Kidney (tissue), 14 donors: ENCODE data around the gene HOPX. TPM values are rescaled to one million over a fixed set of nuclear protein-coding genes. Genes with fewer than 3 reads are reported as not detected.

Experiments
- DNase-seq, 5 donors: peaks; one replicate each; pipeline ENCODE4 v3.0.0-alpha.2; 2013 to 2020
- FAIRE-seq: peaks from 2 replicates; lab custom pipeline; 2012; peaks lifted over from hg19 to GRCh38; lab: Jason Lieb, UNC
- H3K27ac ChIP-seq, 2 donors: one replicate each; pipeline ENCODE4 v1.7.0; 2013; ENCODE audit warnings: low read depth in 2 of 2, low read length in 2 of 2, inconsistent platforms in 1 of 2
- H3K27me3 ChIP-seq: one replicate; pipeline ENCODE4 v1.7.1; 2013; ENCODE audit warnings: low read length, inconsistent platforms; ENCODE audit not compliant: control insufficient read depth, insufficient read depth
- H3K36me3 ChIP-seq, 3 donors: one replicate each; pipeline versions ENCODE4 v1.7.0 to v1.7.1; 2013; ENCODE audit warnings: low read length in 3 of 3, control low read depth in 1 of 3, inconsistent platforms in 1 of 3; ENCODE audit not compliant: insufficient read depth in 3 of 3, control insufficient read depth in 2 of 3
- H3K4me1 ChIP-seq, 3 donors: one replicate each; pipeline versions ENCODE4 v1.7.0 to v1.7.1; 2013; ENCODE audit warnings: low read length in 3 of 3, inconsistent platforms in 1 of 3, low read depth in 1 of 3; ENCODE audit not compliant: control insufficient read depth in 2 of 3, insufficient read depth in 2 of 3
- H3K4me3 ChIP-seq, 3 donors: one replicate each; pipeline versions ENCODE4 v1.7.0 to v1.8.1; 2013; ENCODE audit warnings: low read length in 3 of 3, control low read depth in 1 of 3, inconsistent platforms in 1 of 3
- H3K9ac ChIP-seq, 3 donors: one replicate each; pipeline versions ENCODE4 v1.7.0 to v1.7.1; 2013; ENCODE audit warnings: low read length in 3 of 3, control low read depth in 1 of 3, inconsistent platforms in 1 of 3
- H3K9me3 ChIP-seq, 3 donors: one replicate each; pipeline versions ENCODE4 v1.7.0 to v1.7.1; 2013; ENCODE audit warnings: low read length in 3 of 3, control low read depth in 1 of 3, inconsistent platforms in 1 of 3; ENCODE audit not compliant: control insufficient read depth in 2 of 3, insufficient read depth in 1 of 3
- CTCF ChIP-seq: IDR thresholded peaks from 3 replicates; pipeline ENCODE4 v1.5.1; 2012; ENCODE audit warnings: mild to moderate bottlenecking, moderate library complexity, borderline replicate concordance; ENCODE audit not compliant: insufficient read depth; ENCODE audit errors: extremely low read depth
- intact Hi-C: fragments of 100-400 bp; cut with DNase I; formaldehyde crosslinking; loops from one replicate; pipeline ENCODE4 v1.11.1; 2022
- polyA plus RNA-seq: library from polyadenylated mRNA; stranded (reverse); fragments of 350-450 nt; fragmentation: Illumina TruSeq; extraction: RNeasy Lipid Tissue Mini Kit (QIAGEN cat#74804); gene quantifications from one replicate; pipeline ENCODE4 v1.2.3, GENCODE V29; 2014; ENCODE audit warnings: low read depth, low replicate concordance; ENCODE audit not compliant: insufficient read depth
- total RNA-seq: library from RNA; stranded (reverse); fragmentation: NEBNext Ultra II Directional; extraction: Animal tissue kit (Norgen Biotek cat#: 25700); gene quantifications from one replicate; pipeline ENCODE4 v1.2.1, GENCODE V29; 2021
- donor health status: control.
- donor health status: control.
- donor health status: control.
- donor health status: control.
- donor health status: control.
- donor health status: DM: yes; HTN: yes; CAD: no.
- donor health status: Normal renal cell carcinoma (clear cell type).

The HOPX gene
- total and polyA plus RNA-seq, 2 donors from 2014 or later = 8.9 to 17.6 TPM

- Histone ChIP-seq H3K27ac (no peak overlapping the region), H3K9ac (no peak overlapping the region), H3K27me3 (no peaks in the 10 kb centered on the region), H3K4me3 (no peak overlapping the region), H3K36me3 (no peaks in the 10 kb centered on the region), H3K9me3 (peaks cover 0 to 4% (median 3%) of the 10 kb centered on the region in 3 donors), H3K4me1 (no peaks in the 10 kb centered on the region)
- FAIRE-seq = no peak
- DNase-seq = no peak
- intact Hi-C loops = no loop called here
- TF ChIP-seq CTCF = no peak
These were observed 54.7 kb downstream of the HOPX start for GRCh38 chr4:56626420-56626819.

- Histone ChIP-seq H3K9me3 (peaks cover 0 to 7% (median 0%) of the 10 kb centered on the region in 3 donors), H3K4me3 (no peak overlapping the region), H3K36me3 (no peaks in the 10 kb centered on the region), H3K27ac (no peak overlapping the region), H3K27me3 (no peaks in the 10 kb centered on the region), H3K9ac (no peak overlapping the region), H3K4me1 (no peaks in the 10 kb centered on the region)
- intact Hi-C loops = no loop called here
- DNase-seq (peak in 2 of 5 donors; percentile 52 to 69), FAIRE-seq (no peak)
- TF ChIP-seq CTCF = no peak
These were observed 58.9 kb downstream of the HOPX start for GRCh38 chr4:56622176-56622575.

GRCh38 chr4:56619816-56620215 is 61.3 kb downstream of the HOPX start:
- intact Hi-C loops = no loop called here
- no peaks in the 10 kb centered on the region for H3K36me3 ChIP-seq
- H3K9me3 ChIP-seq = peaks cover 0 to 4% (median 0%) of the 10 kb centered on the region in 3 donors
- FAIRE-seq = no peak
- H3K27ac ChIP-seq = no peak overlapping the region
- no peaks in the 10 kb centered on the region for H3K4me1 ChIP-seq
- H3K9ac ChIP-seq = no peak overlapping the region
- TF ChIP-seq CTCF = no peak
- no peak overlapping the region for H3K4me3 ChIP-seq
- no peaks in the 10 kb centered on the region for H3K27me3 ChIP-seq
- peak in 1 of 5 donors; percentile 31 for DNase-seq

GRCh38 chr4:56619160-56619559 is 61.9 kb downstream of the HOPX start:
- no peaks in the 10 kb centered on the region for H3K4me1 ChIP-seq
- peaks cover 0 to 4% (median 0%) of the 10 kb centered on the region in 3 donors for H3K9me3 ChIP-seq
- H3K27me3 ChIP-seq = no peaks in the 10 kb centered on the region
- H3K9ac ChIP-seq = no peak overlapping the region
- H3K27ac ChIP-seq = no peak overlapping the region
- intact Hi-C loops = no loop called here
- FAIRE-seq (no peak), DNase-seq (peak in 2 of 5 donors; percentile 37)
- no peak overlapping the region for H3K4me3 ChIP-seq
- H3K36me3 ChIP-seq = no peaks in the 10 kb centered on the region
- TF ChIP-seq CTCF = no peak
